Measurements from ENCODE around the gene SERINC3.
"Not testable (repeated sequence)": the region's sequence is repeated elsewhere in the genome, so short reads cannot be mapped to it uniquely, and the experiment has no call there.

Gene SERINC3

GRCh38 chr20:44561876-44562275, 40.0 kb upstream of the SERINC3 start:
- intact Hi-C loops (cut with DNase I; ENCODE audit: low total_unique reads), result no loop called here
- TF ChIP-seq CTCF (IDR thresholded peaks at IDR 0.05), result no peak
- no peak overlapping the region for H3K27ac ChIP-seq
- no peaks in the 10 kb centered on the region for H3K36me3 ChIP-seq
- peaks cover 0 to 18% (median 12%) of the 10 kb centered on the region in 4 donors for H3K4me1 ChIP-seq
- no peaks in the 10 kb centered on the region for H3K27me3 ChIP-seq
- H3K9me3 ChIP-seq, result no peaks in the 10 kb centered on the region
- H3K4me3 ChIP-seq, result no peak overlapping the region
- DNase-seq, result no peak

DNA sequence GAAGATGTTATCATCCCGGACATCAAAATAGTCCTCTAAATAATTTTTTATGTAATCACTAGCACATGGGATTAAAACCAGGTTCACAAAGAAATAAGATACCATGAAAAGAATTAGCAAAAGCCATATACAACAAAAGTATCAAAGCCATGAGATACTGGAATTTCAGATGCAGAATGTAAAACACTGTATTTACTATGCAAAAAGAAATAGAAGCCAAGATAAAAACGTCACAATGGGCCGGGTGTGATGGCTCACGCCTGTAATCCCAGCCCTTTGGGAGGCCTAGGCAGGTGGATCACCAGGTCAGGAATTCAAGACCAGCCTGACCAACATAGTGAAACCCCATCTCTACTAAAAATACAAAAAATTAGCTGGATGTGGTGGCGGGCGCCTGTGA, 38.9 kb upstream of the SERINC3 start:
- DNase-seq; H3K36me3 ChIP-seq; H3K9me3 ChIP-seq; H3K27me3 ChIP-seq; H3K27ac ChIP-seq; intact Hi-C loops (cut with DNase I; ENCODE audit: low total_unique reads); H3K4me3 ChIP-seq: not testable (repeated sequence)
- peaks cover 0 to 18% (median 12%) of the 10 kb centered on the region in 4 donors for H3K4me1 ChIP-seq

- Histone ChIP-seq H3K9me3 (no peaks in the 10 kb centered on the region), H3K27me3 (no peaks in the 10 kb centered on the region), H3K4me3 (no peak overlapping the region), H3K36me3 (no peaks in the 10 kb centered on the region), H3K4me1 (peaks cover 0 to 18% (median 12%) of the 10 kb centered on the region in 4 donors), H3K27ac (no peak overlapping the region)
- TF ChIP-seq CTCF (IDR thresholded peaks at IDR 0.05), result no peak
- intact Hi-C loops (cut with DNase I; ENCODE audit: low total_unique reads), result no loop called here
- DNase-seq, result no peak
Measured at GRCh38 chr20:44560229-44560628, 38.4 kb upstream of the SERINC3 start.

- no peak for TF ChIP-seq CTCF (IDR thresholded peaks at IDR 0.05)
- no peak overlapping the region for H3K27ac ChIP-seq
- H3K4me3 ChIP-seq, result no peak overlapping the region
- peaks cover 0 to 19% (median 12%) of the 10 kb centered on the region in 4 donors for H3K4me1 ChIP-seq
- intact Hi-C loops (cut with DNase I; ENCODE audit: low total_unique reads), result no loop called here
- H3K36me3 ChIP-seq, result no peaks in the 10 kb centered on the region
- no peaks in the 10 kb centered on the region for H3K27me3 ChIP-seq
- no peaks in the 10 kb centered on the region for H3K9me3 ChIP-seq
- no peak for DNase-seq
Measured at GRCh38 chr20:44559302-44559701, 37.4 kb upstream of the SERINC3 start.

DNA sequence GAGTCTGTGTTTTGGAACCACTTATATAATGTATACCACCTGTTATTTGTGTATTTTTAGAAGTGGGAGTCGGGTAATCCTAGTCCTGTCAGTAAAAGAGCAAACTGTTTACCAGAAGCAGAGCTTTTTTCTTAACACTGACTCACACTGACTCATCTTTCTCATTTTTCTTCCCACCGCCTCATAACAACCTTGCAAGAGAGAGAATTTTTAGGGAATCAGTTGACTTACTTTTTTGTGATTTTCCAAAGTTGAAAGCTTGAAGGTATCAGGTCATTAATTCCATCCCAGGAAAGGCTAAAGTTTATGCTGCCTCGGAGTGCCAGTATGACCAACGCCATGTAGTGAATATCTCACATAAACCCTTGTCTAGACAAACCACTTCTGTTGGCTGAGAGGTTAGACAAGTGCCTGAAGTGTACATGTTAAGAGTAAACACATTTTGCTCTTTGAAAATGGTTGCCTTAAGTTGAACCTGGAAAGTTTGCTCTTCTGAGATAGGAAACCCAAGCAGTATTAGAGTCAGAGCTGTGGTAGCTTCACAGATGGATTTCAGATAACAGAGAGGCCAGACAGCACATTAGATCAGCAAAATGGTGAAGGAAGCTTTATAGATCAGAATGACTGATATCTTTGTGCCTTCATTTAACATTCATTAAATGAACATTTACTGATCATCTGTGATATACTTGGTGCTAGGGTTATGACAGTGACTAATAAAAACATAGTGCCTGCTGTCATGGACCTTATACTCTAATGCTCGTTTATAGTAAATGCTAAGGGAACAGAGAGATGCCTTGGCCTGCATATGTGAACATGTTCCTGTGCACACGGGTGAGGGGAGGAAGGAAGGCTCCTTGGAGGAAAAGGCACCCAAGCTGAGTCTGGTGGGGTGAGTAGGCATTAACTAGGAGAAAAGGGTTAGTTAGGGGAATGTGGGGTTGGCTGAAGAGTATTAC, 31.4 kb upstream of the SERINC3 start:
- H3K27me3 ChIP-seq, result no peaks in the 10 kb centered on the region
- H3K36me3 ChIP-seq, result no peaks in the 10 kb centered on the region
- TF ChIP-seq CTCF (IDR thresholded peaks at IDR 0.05), result no peak
- no peak overlapping the region for H3K4me3 ChIP-seq
- H3K27ac ChIP-seq, result peak overlapping the region; percentile 46 to 58
- peaks cover 0 to 41% (median 4%) of the 10 kb centered on the region in 4 donors for H3K4me1 ChIP-seq
- intact Hi-C loops (cut with DNase I; ENCODE audit: low total_unique reads), result no loop called here
- no peaks in the 10 kb centered on the region for H3K9me3 ChIP-seq
- DNase-seq, result no peak

- peaks cover 0 to 48% (median 10%) of the 10 kb centered on the region in 4 donors for H3K4me1 ChIP-seq
- no peaks in the 10 kb centered on the region for H3K9me3 ChIP-seq
- H3K27me3 ChIP-seq, result no peaks in the 10 kb centered on the region
- H3K4me3 ChIP-seq, result no peak overlapping the region
- H3K27ac ChIP-seq, result peak overlapping the region; percentile 46 to 58
- no peak for TF ChIP-seq CTCF (IDR thresholded peaks at IDR 0.05)
- intact Hi-C loops (cut with DNase I; ENCODE audit: low total_unique reads), result no loop called here
- H3K36me3 ChIP-seq, result no peaks in the 10 kb centered on the region
- no peak for DNase-seq
Measured at GRCh38 chr20:44552568-44552949, 30.7 kb upstream of the SERINC3 start.

Data from tibial artery (tissue), 4 donors.